Lower lobe of right lung (tissue), 2 donors: ENCODE data around the gene TIMM13. TPM values are rescaled to one million over a fixed set of nuclear protein-coding genes. Genes with fewer than 3 reads are reported as not detected.
A peak's percentile ranks its signal among the peaks of the same experiment; 100 is the strongest.
"Not testable (repeated sequence)": the region's sequence is repeated elsewhere in the genome, so short reads cannot be mapped to it uniquely, and the experiment has no call there.

Experiments
- ATAC-seq, 2 donors: fragments of 200-7000 bp; cut with Tn5 transposase; one replicate each; pipeline ENCODE4 v1.9.1; 2020 to 2022; ENCODE audit warnings: mild to moderate bottlenecking in 2 of 2, moderate library complexity in 2 of 2
- DNase-seq: peaks from one replicate; pipeline ENCODE4 v3.0.0-alpha.2; 2020
- H3K27ac ChIP-seq: fragments of 200-600 bp; one replicate; pipeline ENCODE4 v1.8.0; 2022
- H3K27me3 ChIP-seq: fragments of 200-600 bp; one replicate; pipeline ENCODE4 v1.8.0; 2022; ENCODE audit warnings: low read depth
- H3K36me3 ChIP-seq: fragments of 200-600 bp; one replicate; pipeline ENCODE4 v1.8.0; 2022; ENCODE audit warnings: mild to moderate bottlenecking
- H3K4me1 ChIP-seq: fragments of 200-600 bp; one replicate; pipeline ENCODE4 v1.8.0; 2022
- H3K4me3 ChIP-seq: fragments of 200-600 bp; one replicate; pipeline ENCODE4 v1.8.0; 2022; ENCODE audit warnings: mild to moderate bottlenecking
- H3K9me3 ChIP-seq: fragments of 200-600 bp; one replicate; pipeline ENCODE4 v1.8.0; 2022
- CTCF ChIP-seq: fragments of 200-600 bp; IDR thresholded peaks from one replicate; pipeline ENCODE4 v1.8.0; 2022; ENCODE audit warnings: antibody characterized with exemption, mild to moderate bottlenecking
- intact Hi-C: fragments of 100-400 bp; cut with DNase I; formaldehyde crosslinking; loops from one replicate; pipeline ENCODE4 v1.11.0; 2022
- total RNA-seq: library from RNA; stranded (reverse); fragmentation: NEBNext Ultra II Directional; extraction: Animal tissue kit (Norgen Biotek cat#: 25700); gene quantifications from one replicate; pipeline ENCODE4 v1.2.1, GENCODE V29; 2021
- donor health status: DM: no; HTN: yes; CAD: no; lungs with severe emphysema.

The TIMM13 gene
- total RNA-seq, 1 donor from 2014 or later: 53.3 TPM

GRCh38 chr19:2474232-2475017 lies 47.0 kb upstream of the TIMM13 start:
- H3K4me1 ChIP-seq: peaks cover 35% of the 10 kb centered on the region
- intact Hi-C loops: loop anchor here (10.0 kb wide), 1 partner anchor 140 kb away; no protein-coding TSS in a partner anchor
- peak; percentile 98 for TF ChIP-seq CTCF

GRCh38 chr19:2469915-2470200 lies 42.5 kb upstream of the TIMM13 start:
- H3K4me3 ChIP-seq, H3K4me1 ChIP-seq, H3K36me3 ChIP-seq, DNase-seq, H3K27ac ChIP-seq, H3K9me3 ChIP-seq, H3K27me3 ChIP-seq, ATAC-seq: not testable (repeated sequence)
- intact Hi-C loops: loop anchor here (10.0 kb wide), 1 partner anchor 145 kb away; no protein-coding TSS in a partner anchor

More at GRCh38 chr19:2474232-2475017, 47.0 kb upstream of the TIMM13 start:
- DNase-seq (peak; percentile 89), ATAC-seq (peak; percentile 66 to 82)
- peak overlapping the region; percentile 89 for H3K27ac ChIP-seq
- H3K27me3 ChIP-seq: no peaks in the 10 kb centered on the region
- peak overlapping the region; percentile 97 for H3K4me3 ChIP-seq
- no peaks in the 10 kb centered on the region for H3K9me3 ChIP-seq
- H3K36me3 ChIP-seq: peaks cover 12% of the 10 kb centered on the region

- no peaks in the 10 kb centered on the region for H3K27me3 ChIP-seq
- no peaks in the 10 kb centered on the region for H3K9me3 ChIP-seq
- DNase-seq: no peak
- no peak for TF ChIP-seq CTCF
- intact Hi-C loops: no loop called here
- peaks cover 4% of the 10 kb centered on the region for H3K4me1 ChIP-seq
- H3K4me3 ChIP-seq: no peak overlapping the region
- ATAC-seq: peak; percentile 43 to 66
- H3K27ac ChIP-seq: no peak overlapping the region
- no peaks in the 10 kb centered on the region for H3K36me3 ChIP-seq
Measured at GRCh38 chr19:2469102-2469914, 41.9 kb upstream of the TIMM13 start.

GRCh38 chr19:2468596-2468995 lies 41.2 kb upstream of the TIMM13 start:
- Histone ChIP-seq H3K4me3 (no peak overlapping the region), H3K27ac (no peak overlapping the region), H3K9me3 (no peaks in the 10 kb centered on the region), H3K36me3 (no peaks in the 10 kb centered on the region), H3K27me3 (no peaks in the 10 kb centered on the region), H3K4me1 (no peaks in the 10 kb centered on the region)
- ATAC-seq (no peak), DNase-seq (no peak)
- no peak for TF ChIP-seq CTCF
- intact Hi-C loops: no loop called here

GRCh38 chr19:2464389-2464788 lies 37.0 kb upstream of the TIMM13 start:
- ATAC-seq (no peak), DNase-seq (no peak)
- no peak for TF ChIP-seq CTCF
- Histone ChIP-seq H3K27ac (no peak overlapping the region), H3K27me3 (no peaks in the 10 kb centered on the region), H3K4me1 (peaks cover 17% of the 10 kb centered on the region), H3K4me3 (no peak overlapping the region), H3K9me3 (no peaks in the 10 kb centered on the region), H3K36me3 (no peaks in the 10 kb centered on the region)
- intact Hi-C loops: no loop called here

GRCh38 chr19:2463694-2464093 lies 36.3 kb upstream of the TIMM13 start:
- H3K4me3 ChIP-seq, H3K9me3 ChIP-seq, ATAC-seq, intact Hi-C loops, H3K27me3 ChIP-seq, H3K36me3 ChIP-seq, DNase-seq: not testable (repeated sequence)
- Histone ChIP-seq H3K4me1 (peaks cover 17% of the 10 kb centered on the region), H3K27ac (peak overlapping the region; percentile 28)
